ENCODE measurements around the gene TBRG4.

The TBRG4 gene

DNA sequence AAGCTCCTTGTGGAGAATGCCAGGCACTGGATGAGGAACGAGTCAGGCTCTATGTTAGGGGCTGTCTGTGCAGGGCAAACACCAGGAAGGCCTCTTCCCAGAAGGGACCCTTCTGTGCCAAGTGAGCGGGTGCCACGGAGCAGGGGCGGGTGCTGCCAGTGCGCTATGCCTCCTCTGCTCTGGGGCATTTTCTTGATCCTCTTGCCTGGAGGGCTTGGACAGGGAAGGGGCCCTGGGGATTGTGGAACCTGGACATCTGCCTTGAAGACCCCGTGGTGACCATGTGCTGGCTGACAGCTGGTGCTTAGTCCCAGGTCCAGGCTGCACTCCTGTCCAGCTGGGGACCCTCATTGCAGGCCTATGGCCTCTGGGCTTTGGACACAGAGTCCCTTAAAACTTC is 15.4 kb upstream of the TBRG4 start:
- no peak for TF ChIP-seq EGR1 (IDR thresholded peaks at IDR 0.05)
- TF ChIP-seq, protein P1, sequence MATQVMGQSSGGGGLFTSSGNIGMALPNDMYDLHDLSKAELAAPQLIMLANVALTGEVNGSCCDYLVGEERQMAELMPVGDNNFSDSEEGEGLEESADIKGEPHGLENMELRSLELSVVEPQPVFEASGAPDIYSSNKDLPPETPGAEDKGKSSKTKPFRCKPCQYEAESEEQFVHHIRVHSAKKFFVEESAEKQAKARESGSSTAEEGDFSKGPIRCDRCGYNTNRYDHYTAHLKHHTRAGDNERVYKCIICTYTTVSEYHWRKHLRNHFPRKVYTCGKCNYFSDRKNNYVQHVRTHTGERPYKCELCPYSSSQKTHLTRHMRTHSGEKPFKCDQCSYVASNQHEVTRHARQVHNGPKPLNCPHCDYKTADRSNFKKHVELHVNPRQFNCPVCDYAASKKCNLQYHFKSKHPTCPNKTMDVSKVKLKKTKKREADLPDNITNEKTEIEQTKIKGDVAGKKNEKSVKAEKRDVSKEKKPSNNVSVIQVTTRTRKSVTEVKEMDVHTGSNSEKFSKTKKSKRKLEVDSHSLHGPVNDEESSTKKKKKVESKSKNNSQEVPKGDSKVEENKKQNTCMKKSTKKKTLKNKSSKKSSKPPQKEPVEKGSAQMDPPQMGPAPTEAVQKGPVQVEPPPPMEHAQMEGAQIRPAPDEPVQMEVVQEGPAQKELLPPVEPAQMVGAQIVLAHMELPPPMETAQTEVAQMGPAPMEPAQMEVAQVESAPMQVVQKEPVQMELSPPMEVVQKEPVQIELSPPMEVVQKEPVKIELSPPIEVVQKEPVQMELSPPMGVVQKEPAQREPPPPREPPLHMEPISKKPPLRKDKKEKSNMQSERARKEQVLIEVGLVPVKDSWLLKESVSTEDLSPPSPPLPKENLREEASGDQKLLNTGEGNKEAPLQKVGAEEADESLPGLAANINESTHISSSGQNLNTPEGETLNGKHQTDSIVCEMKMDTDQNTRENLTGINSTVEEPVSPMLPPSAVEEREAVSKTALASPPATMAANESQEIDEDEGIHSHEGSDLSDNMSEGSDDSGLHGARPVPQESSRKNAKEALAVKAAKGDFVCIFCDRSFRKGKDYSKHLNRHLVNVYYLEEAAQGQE (IDR thresholded peaks at IDR 0.05; ENCODE audit: low read depth): no peak
- TF ChIP-seq ZBTB7A (IDR thresholded peaks at IDR 0.05; ENCODE audit: low read depth): no peak
- TF ChIP-seq, protein P2, sequence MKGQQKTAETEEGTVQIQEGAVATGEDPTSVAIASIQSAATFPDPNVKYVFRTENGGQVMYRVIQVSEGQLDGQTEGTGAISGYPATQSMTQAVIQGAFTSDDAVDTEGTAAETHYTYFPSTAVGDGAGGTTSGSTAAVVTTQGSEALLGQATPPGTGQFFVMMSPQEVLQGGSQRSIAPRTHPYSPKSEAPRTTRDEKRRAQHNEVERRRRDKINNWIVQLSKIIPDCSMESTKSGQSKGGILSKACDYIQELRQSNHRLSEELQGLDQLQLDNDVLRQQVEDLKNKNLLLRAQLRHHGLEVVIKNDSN (IDR thresholded peaks at IDR 0.05): no peak
- TF ChIP-seq, protein P3, sequence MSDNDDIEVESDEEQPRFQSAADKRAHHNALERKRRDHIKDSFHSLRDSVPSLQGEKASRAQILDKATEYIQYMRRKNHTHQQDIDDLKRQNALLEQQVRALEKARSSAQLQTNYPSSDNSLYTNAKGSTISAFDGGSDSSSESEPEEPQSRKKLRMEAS (IDR thresholded peaks at IDR 0.05): no peak
- no peak for TF ChIP-seq RAD21 (IDR thresholded peaks at IDR 0.05; ENCODE audit: low read depth)
- no peak for TF ChIP-seq FOXM1 (IDR thresholded peaks at IDR 0.05; ENCODE audit: borderline replicate concordance, low read depth)
- TF ChIP-seq CEBPB (IDR thresholded peaks at IDR 0.05): no peak
- no peak for TF ChIP-seq TAF1 (IDR thresholded peaks at IDR 0.05; ENCODE audit: low read depth)
- TF ChIP-seq NFIC (IDR thresholded peaks at IDR 0.05): no peak
- no peak for TF ChIP-seq EP300 (IDR thresholded peaks at IDR 0.05; ENCODE audit: borderline replicate concordance)
- TF ChIP-seq TCF12 (IDR thresholded peaks at IDR 0.05; ENCODE audit: low read depth): no peak
- TF ChIP-seq TEAD4 (IDR thresholded peaks at IDR 0.05): no peak
- no peak for TF ChIP-seq YY1 (IDR thresholded peaks at IDR 0.05; ENCODE audit: low read depth)
- no peak for TF ChIP-seq CREB1 (IDR thresholded peaks at IDR 0.05; ENCODE audit: low read depth)

DNA sequence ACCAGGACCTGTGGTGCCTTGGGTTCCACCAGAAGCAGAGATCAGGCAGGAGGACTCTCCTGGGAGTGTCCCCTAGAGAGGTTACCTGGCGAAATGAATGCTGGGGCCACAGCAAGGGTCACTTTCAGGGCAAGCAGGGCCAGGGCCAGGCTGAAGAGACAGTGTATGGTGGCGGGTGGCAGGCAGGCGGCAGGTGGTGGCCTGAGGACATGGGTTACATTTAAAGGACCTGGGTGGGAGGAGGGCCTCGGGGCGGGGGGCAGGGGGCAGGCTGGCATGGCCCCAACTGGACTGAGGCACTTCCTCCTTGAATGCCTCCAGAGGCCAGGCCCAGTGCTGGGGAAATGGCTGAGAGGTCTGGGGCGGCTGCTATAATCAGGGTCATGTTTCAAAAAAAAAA is 14.7 kb upstream of the TBRG4 start:
- TF ChIP-seq ZBTB7A (IDR thresholded peaks at IDR 0.05; ENCODE audit: low read depth) (no peak), YY1 (IDR thresholded peaks at IDR 0.05; ENCODE audit: low read depth) (no peak), RAD21 (IDR thresholded peaks at IDR 0.05; ENCODE audit: low read depth) (no peak), TAF1 (IDR thresholded peaks at IDR 0.05; ENCODE audit: low read depth) (no peak), CEBPB (IDR thresholded peaks at IDR 0.05) (no peak), EP300 (IDR thresholded peaks at IDR 0.05; ENCODE audit: borderline replicate concordance) (no peak), CREB1 (IDR thresholded peaks at IDR 0.05; ENCODE audit: low read depth) (no peak), EGR1 (IDR thresholded peaks at IDR 0.05) (no peak), NFIC (IDR thresholded peaks at IDR 0.05) (no peak), FOXM1 (IDR thresholded peaks at IDR 0.05; ENCODE audit: borderline replicate concordance, low read depth) (no peak), TCF12 (IDR thresholded peaks at IDR 0.05; ENCODE audit: low read depth) (no peak), TEAD4 (IDR thresholded peaks at IDR 0.05) (no peak)
- TF ChIP-seq, protein P1 (IDR thresholded peaks at IDR 0.05; ENCODE audit: low read depth): no peak
- TF ChIP-seq, protein P3 (IDR thresholded peaks at IDR 0.05): no peak
- TF ChIP-seq, protein P2 (IDR thresholded peaks at IDR 0.05): no peak

DNA sequence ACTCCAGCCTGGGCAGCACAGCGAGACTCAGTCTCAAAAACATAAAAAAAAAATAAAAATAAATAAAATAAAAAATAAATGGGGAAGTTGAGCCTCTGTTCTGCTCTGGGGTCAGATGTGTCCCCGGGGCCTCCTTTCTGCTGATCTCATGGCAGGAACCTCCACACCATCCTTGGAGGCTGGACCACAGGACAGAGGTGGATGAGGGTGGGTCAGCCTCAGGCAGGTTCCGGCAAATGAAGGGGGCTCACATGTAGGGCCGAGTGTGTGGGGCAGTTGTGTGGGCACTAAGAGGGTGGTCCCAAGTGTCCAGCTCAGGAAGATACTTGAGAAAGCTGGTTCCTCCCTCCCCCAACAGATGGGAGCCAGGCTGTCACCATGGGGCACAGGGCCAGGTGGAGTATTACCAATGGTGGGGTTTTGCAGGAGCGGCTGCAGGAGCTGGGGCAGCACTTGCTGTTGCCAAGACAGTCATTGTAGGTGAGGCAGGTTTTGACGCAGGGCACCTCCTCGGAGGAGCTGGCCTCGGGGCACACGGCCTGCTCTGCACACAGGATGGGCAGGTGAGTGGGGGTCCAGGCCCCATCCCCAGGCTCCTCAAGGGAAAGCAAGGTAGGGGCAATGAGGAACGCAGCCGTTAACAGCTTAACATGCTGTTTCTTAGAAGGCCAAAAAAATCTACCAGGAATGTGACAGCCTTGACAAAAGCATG is 13.9 kb upstream of the TBRG4 start:
- no peak for TF ChIP-seq RAD21 (IDR thresholded peaks at IDR 0.05; ENCODE audit: low read depth)
- TF ChIP-seq NFIC (IDR thresholded peaks at IDR 0.05): no peak
- TF ChIP-seq, protein P3 (IDR thresholded peaks at IDR 0.05): no peak
- no peak for TF ChIP-seq CEBPB (IDR thresholded peaks at IDR 0.05)
- TF ChIP-seq TAF1 (IDR thresholded peaks at IDR 0.05; ENCODE audit: low read depth): no peak
- no peak for TF ChIP-seq EGR1 (IDR thresholded peaks at IDR 0.05)
- TF ChIP-seq ZBTB7A (IDR thresholded peaks at IDR 0.05; ENCODE audit: low read depth): no peak
- TF ChIP-seq, protein P1 (IDR thresholded peaks at IDR 0.05; ENCODE audit: low read depth): no peak
- no peak for TF ChIP-seq TCF12 (IDR thresholded peaks at IDR 0.05; ENCODE audit: low read depth)
- no peak for TF ChIP-seq CREB1 (IDR thresholded peaks at IDR 0.05; ENCODE audit: low read depth)
- TF ChIP-seq, protein P2 (IDR thresholded peaks at IDR 0.05): no peak
- TF ChIP-seq FOXM1 (IDR thresholded peaks at IDR 0.05; ENCODE audit: borderline replicate concordance, low read depth): no peak
- no peak for TF ChIP-seq YY1 (IDR thresholded peaks at IDR 0.05; ENCODE audit: low read depth)
- TF ChIP-seq TEAD4 (IDR thresholded peaks at IDR 0.05): no peak
- TF ChIP-seq EP300 (IDR thresholded peaks at IDR 0.05; ENCODE audit: borderline replicate concordance): no peak
